K562 (cell line): ENCODE results near the gene TCF12. TPM values are rescaled to one million over a fixed set of nuclear protein-coding genes. Genes with fewer than 3 reads are reported as not detected.
"Not testable (repeated sequence)": the region's sequence is repeated elsewhere in the genome, so short reads cannot be mapped to it uniquely, and the experiment has no call there.

Experiments used
- ATAC-seq: fragments of 200-7000 bp; cut with Tn5 transposase; 3 replicates; pipeline ENCODE4 v1.9.1; 2020; ENCODE audit warnings: moderate library complexity
- BruUV-seq: library from RNA; stranded (reverse); fragments of 400-500 nt; replicated peaks from 2 replicates; lab custom pipeline; 2021; lab: Mats Ljungman, UMichigan
- CTCF ChIA-PET: fragments of 300-600 bp; formaldehyde crosslinking; extraction: SDS; loops from one replicate; lab custom pipeline; 2021; ENCODE audit warnings: low intra/inter-chr PET ratio; lab: Yijun Ruan, JAX
- POLR2A ChIA-PET: fragments of 300-600, 350-650 bp; sonication (Branson Sonifier 250); formaldehyde crosslinking; extraction: SDS; loops from one replicate; lab custom pipeline; 2021; ENCODE audit warnings: antibody characterized with exemption, inconsistent platforms; lab: Yijun Ruan, JAX
- DNase-seq, 4 experiments: peaks; one replicate each; pipeline versions ENCODE4 v3.0.0 to v3.0.0-alpha.2; 2011 to 2018; ENCODE audit warnings: low spot score in 3 of 4, mixed read lengths in 3 of 4; ENCODE audit errors: extremely low read depth in 1 of 4
- FAIRE-seq: peaks from 2 replicates; lab custom pipeline; 2011; peaks lifted over from hg19 to GRCh38; lab: Jason Lieb, UNC
- H2AFZ ChIP-seq: 2 replicates; pipeline ENCODE4 v1.6.0; 2011; ENCODE audit warnings: low read depth, low read length, control low read depth, inconsistent platforms
- H3K27ac ChIP-seq: fragments of 200-600 bp; 3 replicates; pipeline ENCODE4 v1.8.0; 2011; ENCODE audit warnings: low read depth, mild to moderate bottlenecking, control low read depth, inconsistent platforms, low read length, moderate library complexity, mixed read lengths; ENCODE audit errors: extremely low read depth
- H3K27me3 ChIP-seq, 2 experiments: fragments of 300-600 bp in 1 of 2; 2 replicates in 1 of 2; 3 replicates in 1 of 2; pipeline versions ENCODE4 v1.6.0 to v1.8.0; 2011; ENCODE audit warnings: inconsistent platforms in 2 of 2, low read length in 2 of 2, mild to moderate bottlenecking in 1 of 2, mixed read lengths in 1 of 2, moderate library complexity in 1 of 2; ENCODE audit not compliant: control insufficient read depth in 2 of 2, insufficient read depth in 2 of 2
- H3K36me3 ChIP-seq: fragments of 300-600 bp; 3 replicates; pipeline ENCODE4 v1.8.0; 2011; ENCODE audit warnings: mild to moderate bottlenecking, low read length, inconsistent platforms; ENCODE audit not compliant: control insufficient read depth, insufficient read depth
- H3K4me1 ChIP-seq, 2 experiments: fragments of 200-600 bp in 1 of 2; replicated peaks in 1 of 2; 2 replicates in 1 of 2; 3 replicates in 1 of 2; pipeline versions ENCODE4 v1.5.1 to v1.8.0; 2011; ENCODE audit warnings: inconsistent platforms in 2 of 2, low read length in 2 of 2, mild to moderate bottlenecking in 1 of 2, mixed read lengths in 1 of 2, moderate library complexity in 1 of 2; ENCODE audit not compliant: control insufficient read depth in 2 of 2, insufficient read depth in 2 of 2
- H3K4me2 ChIP-seq: 2 replicates; pipeline ENCODE4 v1.6.1; 2011; ENCODE audit warnings: low read length, control low read depth, inconsistent platforms, mixed read lengths; ENCODE audit not compliant: insufficient read depth
- H3K4me3 ChIP-seq: fragments of 200-600 bp; sonication (generic), shearing (Covaris generic); 2 replicates; pipeline ENCODE4 v1.5.1; 2016; ENCODE audit warnings: control low read depth, inconsistent platforms
- H3K79me2 ChIP-seq: fragments of 200-600 bp; 3 replicates; pipeline ENCODE4 v1.8.0; 2011; ENCODE audit warnings: low read length, inconsistent platforms; ENCODE audit not compliant: control insufficient read depth, insufficient read depth
- H3K9ac ChIP-seq, 2 experiments: 2 replicates each; pipeline versions ENCODE4 v1.6.0 to v1.6.1; 2011; ENCODE audit warnings: low read depth in 2 of 2, low read length in 2 of 2, control low read depth in 1 of 2, inconsistent platforms in 1 of 2, mild to moderate bottlenecking in 1 of 2, mixed read lengths in 1 of 2; ENCODE audit not compliant: insufficient read depth in 1 of 2
- H3K9me1 ChIP-seq: one replicate; pipeline ENCODE4 v1.6.0; 2011; ENCODE audit warnings: inconsistent platforms, mild to moderate bottlenecking, low read length, moderate library complexity; ENCODE audit not compliant: control insufficient read depth, insufficient read depth
- H3K9me3 ChIP-seq: replicated peaks from 2 replicates; pipeline ENCODE4 v1.5.1; 2011; ENCODE audit warnings: low read depth, low read length, inconsistent platforms; ENCODE audit not compliant: control insufficient read depth, insufficient read depth
- H4K20me1 ChIP-seq: replicated peaks from 2 replicates; pipeline ENCODE4 v1.6.1; 2011; ENCODE audit warnings: low read length, inconsistent platforms, mixed read lengths; ENCODE audit not compliant: control insufficient read depth, insufficient read depth
- PCBP1 ChIP-seq: fragments of 200-400 bp; formaldehyde crosslinking; IDR thresholded peaks from 2 replicates; pipeline ENCODE4 v1.6.1; 2018; ENCODE audit warnings: mild to moderate bottlenecking, low read depth, low read length; ENCODE audit not compliant: poor library complexity, severe bottlenecking
- ZNF140 ChIP-seq: fragments of 250-450 bp; sonication (Bioruptor Pico); IDR thresholded peaks from 2 replicates; pipeline ENCODE4 v1.8.0; 2021; ENCODE audit warnings: moderate library complexity, mild to moderate bottlenecking, inconsistent platforms
- ZNF3 ChIP-seq: fragments of 250-450 bp; sonication (Bioruptor Pico); IDR thresholded peaks from 2 replicates; pipeline ENCODE4 v1.5.0; 2021; ENCODE audit warnings: mild to moderate bottlenecking, moderate library complexity
- WGBS: fragments of 100-300 bp; shearing (Covaris generic); methylation state at CpG from one replicate; pipeline ENCODE4 v1.1.6; 2016; ENCODE audit warnings: low coverage, mixed read lengths; ENCODE audit not compliant: insufficient coverage; ENCODE audit errors: missing lambda C conversion rate; 5-methylcytosine and 5-hydroxymethylcytosine counted together
- in situ Hi-C: fragments of 300-500 bp; cut with MboI; formaldehyde crosslinking; loops from 4 replicates; pipeline ENCODE4 v1.15.0; 2018; ENCODE audit warnings: inconsistent platforms, mixed read lengths
- intact Hi-C: fragments of 100-400 bp; cut with micrococcal nuclease; formaldehyde crosslinking; loops from 2 replicates; pipeline ENCODE4 v1.14.2; 2022
- polyA plus RNA-seq, 8 experiments: library from polyadenylated mRNA; depleted of rRNA in 4 of 8; stranded (reverse) in 5 of 8; unstranded in 3 of 8; fragments of >200 nt; fragmentation: Nextera tagmentation in 2 of 8; fragmentation: Illumina TruSeq in 1 of 8; extraction: Ambion mirVana in 2 of 8; extraction: Trizol in 1 of 8; gene quantifications; 2 replicates each; pipeline versions ENCODE4 v1.2.1 to v1.2.3, GENCODE V29; 2011 to 2014; ENCODE audit warnings: inconsistent platforms in 1 of 8, missing spikeins in 1 of 8
- total RNA-seq, 7 experiments: library from RNA; depleted of rRNA in 6 of 7; stranded (reverse); fragments of >200 nt in 6 of 7; fragmentation: Illumina TruSeq in 2 of 7; extraction: Trizol in 2 of 7; gene quantifications; 2 replicates each; pipeline versions ENCODE4 v1.2.1 to v1.2.3, GENCODE V29; 2011 to 2021; ENCODE audit warnings: low replicate concordance in 1 of 7
- TF ChIP-seq, protein P1 (sequence below), 2 experiments: fragments of 450-650 bp in 1 of 2; sonication (generic) in 1 of 2; formaldehyde crosslinking in 1 of 2; IDR thresholded peaks in 1 of 2; conservative IDR thresholded peaks in 1 of 2; 2 replicates each; pipeline versions ENCODE4 v1.6.1 to v1.8.1; 2016 to 2023; ENCODE audit warnings: mild to moderate bottlenecking in 2 of 2, moderate library complexity in 2 of 2, inconsistent platforms in 1 of 2, missing genetic modification reagents in 1 of 2

Gene TCF12
- total and polyA plus RNA-seq, 9 of the 15 experiments (the other 6 are each of a cell fraction or from before 2014, with no cell fraction given), result 10.5 to 132 (median 52.9) TPM

DNA sequence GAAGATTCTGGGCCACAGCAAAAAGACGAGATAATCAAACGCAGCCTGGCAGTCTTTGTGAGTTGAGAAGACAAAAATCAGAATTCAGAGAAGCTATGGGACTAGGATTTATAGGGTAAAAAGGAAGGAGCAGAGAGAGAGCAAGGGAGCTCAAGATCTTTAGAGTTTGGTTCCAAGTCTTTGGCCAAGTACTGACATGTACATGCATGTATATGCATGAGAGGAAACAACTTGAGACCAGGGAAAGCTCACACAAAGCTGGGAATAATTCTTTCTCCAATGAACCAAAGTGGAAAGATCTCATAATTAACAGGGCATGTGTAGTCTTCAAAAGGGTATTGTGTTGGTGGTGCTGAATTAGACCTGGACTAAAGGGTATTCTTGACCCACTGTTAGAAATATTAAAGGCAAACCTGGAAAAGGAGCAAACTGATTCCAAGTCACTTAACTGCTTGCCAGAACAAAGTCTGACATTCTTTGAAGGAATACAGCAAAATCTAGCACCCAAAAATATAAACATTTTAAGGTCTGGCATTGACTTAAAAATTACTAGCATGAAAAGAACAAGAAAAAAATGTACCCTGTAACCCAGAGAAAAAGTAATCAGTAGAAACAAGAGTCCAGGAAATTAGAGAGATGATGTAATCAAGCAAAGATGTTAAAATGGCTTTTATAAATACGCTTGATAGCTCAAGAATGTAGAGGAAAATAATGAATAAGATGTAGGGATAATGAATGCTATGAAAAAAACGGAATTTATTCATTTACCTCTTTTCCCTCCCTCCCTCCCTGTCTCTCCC lies 231.8 kb downstream of the TCF12 start:
- ChIA-PET POLR2A (no interaction called here), CTCF (no interaction called here)
- TF ChIP-seq PCBP1 (no peak), ZNF3 (CRISPR knock-in tag) (no peak), ZNF140 (no peak)
- TF ChIP-seq, protein P1, sequence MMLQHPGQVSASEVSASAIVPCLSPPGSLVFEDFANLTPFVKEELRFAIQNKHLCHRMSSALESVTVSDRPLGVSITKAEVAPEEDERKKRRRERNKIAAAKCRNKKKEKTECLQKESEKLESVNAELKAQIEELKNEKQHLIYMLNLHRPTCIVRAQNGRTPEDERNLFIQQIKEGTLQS (IDR thresholded peaks at IDR 0.05), result peak; percentile 20; the same call in 1 of the 2 replicates
- TF ChIP-seq, protein P1 (CRISPR knock-in tag; conservative IDR thresholded peaks at IDR 0.05), result no peak
- Histone ChIP-seq H3K36me3 (peaks cover 2% of the 10 kb centered on the region; the same call in 1 of the 3 replicates), H3K9ac (no peak overlapping the region), H3K4me3 (no peak overlapping the region), H2AFZ (no peak overlapping the region), H3K4me1 (no peaks in the 10 kb centered on the region), H3K27ac (no peak overlapping the region), H3K9me3 (0 out of 2 replicates have a peak, but pooled peaks cover 2% of the 10 kb centered on the region), H3K4me2 (no peak overlapping the region), H4K20me1 (no peaks in the 10 kb centered on the region), H3K27me3 (no peaks in the 10 kb centered on the region), H3K9me1 (no peaks in the 10 kb centered on the region), H3K79me2 (peaks cover 7% of the 10 kb centered on the region; the same call in 2 of the 3 replicates)
- intact Hi-C loops, result no loop called here
- FAIRE-seq, result no peak
- ATAC-seq, result no peak
- no TSS peak for BruUV-seq
- DNase-seq, result no peak
- in situ Hi-C loops, result no loop called here
- 96% methylated on average over 4 of the region's 4 CpGs for WGBS

DNA sequence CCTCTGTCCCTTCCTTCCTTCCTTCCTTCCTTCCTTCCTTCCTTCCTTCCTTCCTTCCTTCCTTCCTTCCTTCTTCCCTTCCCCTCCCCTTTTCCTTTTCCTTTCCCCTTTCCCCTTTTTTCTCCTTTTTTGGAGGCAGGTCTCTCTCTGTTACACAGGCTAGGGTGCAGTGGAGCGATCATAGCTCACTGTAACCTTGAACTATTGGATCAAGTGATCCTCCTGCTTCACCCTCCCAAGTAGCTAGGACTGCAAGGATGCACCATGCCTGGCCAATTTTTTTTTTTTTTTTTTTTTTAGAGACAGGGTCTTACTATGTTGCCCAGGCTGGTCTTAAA lies 232.4 kb downstream of the TCF12 start:
- H3K27me3 ChIP-seq, H3K4me2 ChIP-seq, H3K9ac ChIP-seq, H3K79me2 ChIP-seq, DNase-seq, H3K4me3 ChIP-seq, H3K9me1 ChIP-seq, H3K9me3 ChIP-seq, POLR2A ChIA-PET, BruUV-seq, H3K27ac ChIP-seq, H4K20me1 ChIP-seq, intact Hi-C loops, CTCF ChIA-PET, H3K4me1 ChIP-seq, H3K36me3 ChIP-seq, in situ Hi-C loops, FAIRE-seq, H2AFZ ChIP-seq, ATAC-seq: not testable (repeated sequence)
- WGBS, result 100% methylated on average over 1 of the region's 1 CpG
